ENCODE data around the gene ROR1. TPM values are rescaled to one million over a fixed set of nuclear protein-coding genes. Genes with fewer than 3 reads are reported as not detected.

Gene ROR1
- total and polyA plus RNA-seq, 10 of the 15 experiments (the other 5 are each of a cell fraction or from before 2014, with no cell fraction given): 0.02 to 0.08 (median 0.05) TPM; not detected in 6

DNA sequence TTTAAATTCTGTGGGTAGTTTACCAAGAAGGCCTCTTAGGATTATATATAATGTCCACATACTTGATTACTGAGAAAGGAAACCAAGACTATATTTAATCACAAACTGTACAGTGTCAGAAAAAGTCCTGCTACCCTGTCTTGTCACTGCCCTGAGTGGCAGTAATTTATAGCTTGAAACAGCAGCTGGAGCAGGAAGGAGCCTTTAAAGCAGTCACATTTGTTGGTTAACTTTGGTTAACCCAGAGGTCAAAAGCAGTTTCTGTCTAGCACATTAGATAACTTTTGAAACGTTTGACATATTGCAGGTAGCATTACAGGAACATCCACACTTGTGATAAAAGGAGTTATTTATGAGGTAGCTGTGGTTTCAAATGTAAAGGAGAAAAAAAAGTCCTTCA, 161.7 kb downstream of the ROR1 start:
- intact Hi-C loops (cut with micrococcal nuclease; ENCODE audit: unreplicated experiment) (no loop called here), in situ Hi-C loops (cut with MboI) (no loop called here)
- Histone ChIP-seq H3K4me1 (ENCODE audit: control insufficient read depth, insufficient read depth, low read length) (no peaks in the 10 kb centered on the region), H3K36me3 (ENCODE audit: control insufficient read depth in 2 of 2, insufficient read depth in 2 of 2, low read length in 1 of 2) (no peaks in the 10 kb centered on the region), H3K4me2 (ENCODE audit: control insufficient read depth, insufficient read depth) (no peak overlapping the region), H3K27ac (ENCODE audit: control insufficient read depth, insufficient read depth) (no peak overlapping the region), H3K9me3 (replicated peaks; ENCODE audit: control insufficient read depth, insufficient read depth, low read length) (no peaks in the 10 kb centered on the region), H3K79me2 (ENCODE audit: control insufficient read depth, insufficient read depth, low read length) (no peaks in the 10 kb centered on the region), H2AFZ (ENCODE audit: control insufficient read depth, low read depth, low read length) (no peak overlapping the region), H4K20me1 (ENCODE audit: control insufficient read depth, insufficient read depth) (no peaks in the 10 kb centered on the region), H3K9ac (ENCODE audit: control insufficient read depth, insufficient read depth, low read length) (no peak overlapping the region), H3K4me3 (no peak overlapping the region), H3K27me3 (replicated peaks in 1 of 2; ENCODE audit: control insufficient read depth in 2 of 2, insufficient read depth in 2 of 2, low read length in 1 of 2) (no peaks in the 10 kb centered on the region)
- DNase-seq (ENCODE audit: low read depth, low spot score): no peak
- ChIA-PET RAD21 (ENCODE audit: unreplicated experiment) (interaction anchor here (0.8 to 1.6 kb wide), 4 partner anchors 20 to 307 kb away, joined by 3 to 8 read pairs (median 4); no protein-coding TSS in a partner anchor), CTCF (interaction anchor here (1.2 to 3.4 kb wide), 6 partner anchors 16 to 311 kb away, joined by 3 to 15 read pairs (median 6); no protein-coding TSS in a partner anchor), POLR2A (interaction anchor here (0.7 kb wide), 1 partner anchor 226 kb away, joined by 4 read pairs; no protein-coding TSS in a partner anchor), SMC1A (ENCODE audit: uncharacterized antibody, unreplicated experiment) (interaction anchor here (1.0 to 2.0 kb wide), 8 partner anchors 100 to 311 kb away, joined by 3 to 8 read pairs (median 4); no protein-coding TSS in a partner anchor)
- BruUV-seq (replicated peaks): no TSS peak
- FAIRE-seq: no peak
- WGBS (ENCODE audit: insufficient coverage, insufficient replicate concordance, low lambda C conversion rate, missing lambda C conversion rate): 0% methylated on average over 1 of the region's 1 CpG
- peak; percentile 16; the same call in 2 of the 3 replicates for ATAC-seq
- no peak for TF ChIP-seq NBN (IDR thresholded peaks at IDR 0.05)
- no peak for TF ChIP-seq JUNB (IDR thresholded peaks at IDR 0.05)
- 0 out of 2 replicates have a peak, but pooled peaks have one; percentile 23 for TF ChIP-seq IKZF1 (conservative IDR thresholded peaks at IDR 0.05)
- no peak for TF ChIP-seq ZNF24 (IDR thresholded peaks at IDR 0.05)
- TF ChIP-seq NR2F1 (conservative IDR thresholded peaks at IDR 0.05): peak; percentile 82
- TF ChIP-seq TCF3 (IDR thresholded peaks at IDR 0.05; ENCODE audit: borderline replicate concordance, insufficient read depth, low read depth, low read length): no peak
- TF ChIP-seq PAX5 (IDR thresholded peaks at IDR 0.05; ENCODE audit: borderline replicate concordance, low read depth, low read length): no peak
- TF ChIP-seq EP300 (IDR thresholded peaks at IDR 0.05; ENCODE audit: borderline replicate concordance in 1 of 2, control insufficient read depth in 1 of 2, low read depth in 2 of 2, low read length in 2 of 2): peak in 1 of 2 experiments; percentile 24; a peak in 1 of 4 replicates
- TF ChIP-seq NFIC (IDR thresholded peaks at IDR 0.05; ENCODE audit: low read depth, low read length): no peak
- no peak for TF ChIP-seq YY1 (IDR thresholded peaks at IDR 0.05; ENCODE audit: low read depth, low read length)
- TF ChIP-seq CREM (IDR thresholded peaks at IDR 0.05; ENCODE audit: low read depth): no peak
- TF ChIP-seq BCLAF1 (IDR thresholded peaks at IDR 0.05): no peak
- 0 out of 2 replicates have a peak, but pooled peaks have one; percentile 33 for TF ChIP-seq PKNOX1 (IDR thresholded peaks at IDR 0.05)
- no peak for TF ChIP-seq ZSCAN29 (IDR thresholded peaks at IDR 0.05)
- TF ChIP-seq RBBP5 (conservative IDR thresholded peaks at IDR 0.05): no peak
- no peak for TF ChIP-seq ZNF592 (IDR thresholded peaks at IDR 0.05)
- TF ChIP-seq CEBPB (IDR thresholded peaks at IDR 0.05; ENCODE audit: borderline replicate concordance in 1 of 2, low read depth in 2 of 2, low read length in 2 of 2): no peak
- no peak for TF ChIP-seq RFX5 (IDR thresholded peaks at IDR 0.05; ENCODE audit: low read depth, low read length)
